Upper lobe of left lung (tissue), 6 donors: ENCODE data around the gene DSCAM. TPM values are rescaled to one million over a fixed set of nuclear protein-coding genes. Genes with fewer than 3 reads are reported as not detected.

ENCODE experiments used
- ATAC-seq, 2 donors: fragments of 200-7000 bp; cut with Tn5 transposase; one replicate each; pipeline ENCODE4 v1.9.1; 2022; ENCODE audit warnings: mild to moderate bottlenecking in 2 of 2, moderate library complexity in 2 of 2; ENCODE audit not compliant: low FRiP score in 2 of 2
- DNase-seq, 2 donors: peaks; one replicate each; pipeline ENCODE4 v3.0.0-alpha.2; 2019 to 2020
- H3K27ac ChIP-seq, 4 donors: fragments of 200-600 bp; sonication (generic); one replicate each; pipeline ENCODE4 v1.5.1; 2016 to 2019
- H3K27me3 ChIP-seq, 4 donors: fragments of 200-600 bp; sonication (generic); one replicate each; pipeline ENCODE4 v1.5.1; 2017 to 2019
- H3K36me3 ChIP-seq, 4 donors: fragments of 200-600 bp; sonication (generic); one replicate each; pipeline ENCODE4 v1.5.1; 2016 to 2019
- H3K4me1 ChIP-seq, 4 donors: fragments of 200-600 bp; sonication (generic); one replicate each; pipeline ENCODE4 v1.5.1; 2018 to 2019
- H3K4me3 ChIP-seq, 4 donors: fragments of 200-600 bp; sonication (generic); one replicate each; pipeline ENCODE4 v1.5.1; 2017 to 2019; ENCODE audit warnings: mild to moderate bottlenecking in 2 of 4, moderate library complexity in 1 of 4
- H3K9me3 ChIP-seq, 4 donors: fragments of 200-600 bp; sonication (generic); one replicate each; pipeline ENCODE4 v1.5.1; 2018 to 2019
- CTCF ChIP-seq, 6 experiments: fragments of 450-650 bp in 4 of 6; fragments of 200-600 bp in 2 of 6; sonication (generic) in 2 of 6; IDR thresholded peaks; one replicate each; pipeline ENCODE4 v1.5.1; 2016 to 2019; ENCODE audit warnings: antibody characterized with exemption in 6 of 6
- EP300 ChIP-seq, 4 donors: sonication (generic); formaldehyde crosslinking; IDR thresholded peaks; one replicate each; pipeline ENCODE4 v1.5.1; 2017; ENCODE audit warnings: antibody characterized with exemption in 4 of 4, control low read depth in 2 of 4
- POLR2A ChIP-seq, 4 donors: fragments of 450-650 bp; IDR thresholded peaks; one replicate each; pipeline ENCODE4 v1.5.1; 2016 to 2017; ENCODE audit warnings: antibody characterized with exemption in 4 of 4, mild to moderate bottlenecking in 2 of 4
- POLR2AphosphoS5 ChIP-seq, 2 donors: sonication (generic); formaldehyde crosslinking; IDR thresholded peaks; one replicate each; pipeline ENCODE4 v1.5.1; 2017; ENCODE audit warnings: antibody characterized with exemption in 2 of 2
- WGBS, 2 donors: methylation state at CpG; one replicate each; pipeline ENCODE4 v1.1.5; 2017 to 2018; 5-methylcytosine and 5-hydroxymethylcytosine counted together
- total RNA-seq, 6 donors: library from RNA; depleted of rRNA in 4 of 6; stranded (reverse); fragments of >200 nt in 4 of 6; gene quantifications; one replicate each; pipeline versions ENCODE4 v1.1.0 to v1.2.1, GENCODE V29; 2016 to 2021
- donor health status: DM: no; HTN: no; CAD: no; lungs with moderate emphysema.
- donor health status: DM: no; HTN: yes; CAD: no; lungs with severe emphysema.

Gene DSCAM
- total RNA-seq, 6 donors from 2014 or later: under 0.01 to 0.61 (median 0.26) TPM; not detected in 1

GRCh38 chr21:40130476-40130875 is 716.5 kb downstream of the DSCAM start:
- Histone ChIP-seq H3K4me1 (no peaks in the 10 kb centered on the region), H3K4me3 (no peak overlapping the region), H3K27ac (no peak overlapping the region), H3K36me3 (no peaks in the 10 kb centered on the region), H3K9me3 (no peaks in the 10 kb centered on the region), H3K27me3 (no peaks in the 10 kb centered on the region)
- ATAC-seq (no peak), DNase-seq (no peak)
- WGBS, 2 donors: 96 to 100% methylated on average over 3 of the region's 3 CpGs
- TF ChIP-seq EP300 (IDR thresholded peaks at IDR 0.05) (no peak), CTCF (IDR thresholded peaks at IDR 0.05) (no peak), POLR2AphosphoS5 (IDR thresholded peaks at IDR 0.05) (no peak)

- no peaks in the 10 kb centered on the region for H3K9me3 ChIP-seq
- 87 to 88% methylated on average over 1 of the region's 1 CpG for WGBS, 2 donors
- H3K27ac ChIP-seq: no peak overlapping the region
- DNase-seq: no peak
- TF ChIP-seq EP300 (IDR thresholded peaks at IDR 0.05) (no peak), CTCF (IDR thresholded peaks at IDR 0.05) (no peak), POLR2AphosphoS5 (IDR thresholded peaks at IDR 0.05) (no peak), POLR2A (IDR thresholded peaks at IDR 0.05) (no peak)
- H3K36me3 ChIP-seq: no peaks in the 10 kb centered on the region
- H3K4me1 ChIP-seq: no peaks in the 10 kb centered on the region
- no peak for ATAC-seq
- H3K4me3 ChIP-seq: no peak overlapping the region
- no peaks in the 10 kb centered on the region for H3K27me3 ChIP-seq
These were observed 717.1 kb downstream of the DSCAM start for GRCh38 chr21:40129809-40130208.

GRCh38 chr21:40128891-40129290 is 718.1 kb downstream of the DSCAM start:
- Histone ChIP-seq H3K4me3 (no peak overlapping the region), H3K9me3 (no peaks in the 10 kb centered on the region), H3K4me1 (no peaks in the 10 kb centered on the region), H3K27ac (no peak overlapping the region), H3K36me3 (no peaks in the 10 kb centered on the region), H3K27me3 (no peaks in the 10 kb centered on the region)
- WGBS, 2 donors: 89 to 90% methylated on average over 4 to 5 of the region's 5 CpGs
- ATAC-seq (no peak), DNase-seq (no peak)
- TF ChIP-seq CTCF (IDR thresholded peaks at IDR 0.05) (no peak), EP300 (IDR thresholded peaks at IDR 0.05) (no peak), POLR2AphosphoS5 (IDR thresholded peaks at IDR 0.05) (no peak), POLR2A (IDR thresholded peaks at IDR 0.05) (no peak)

GRCh38 chr21:40120940-40121575 is 725.9 kb downstream of the DSCAM start:
- ATAC-seq: peak in 1 of 2 donors; percentile 23

More at GRCh38 chr21:40120940-40121575, 725.9 kb downstream of the DSCAM start:
- Histone ChIP-seq H3K36me3 (no peaks in the 10 kb centered on the region), H3K27ac (no peak overlapping the region), H3K9me3 (no peaks in the 10 kb centered on the region), H3K4me3 (no peak overlapping the region), H3K4me1 (no peaks in the 10 kb centered on the region), H3K27me3 (no peaks in the 10 kb centered on the region)
- no peak for DNase-seq
- TF ChIP-seq CTCF (IDR thresholded peaks at IDR 0.05) (peak; percentile 26 to 85 (median 64)), POLR2AphosphoS5 (IDR thresholded peaks at IDR 0.05) (no peak), POLR2A (IDR thresholded peaks at IDR 0.05) (no peak)
- 23 to 32% methylated on average over 4 of the region's 4 CpGs for WGBS, 2 donors
